ENCODE data around the gene MAPKAPK2.

MAPKAPK2 gene

GRCh38 chr1:206715120-206715519 lies 30.4 kb downstream of the MAPKAPK2 start:
- Histone ChIP-seq H3K36me3 (ENCODE audit: control insufficient read depth in 1 of 2, insufficient read depth in 2 of 2, low read length in 2 of 2) (no peaks in the 10 kb centered on the region), H3K4me3 (ENCODE audit: low read depth in 1 of 2, low read length in 2 of 2) (peak overlapping the region in 1 of 2 donors; percentile 4), H3K4me1 (ENCODE audit: control insufficient read depth in 1 of 2, insufficient read depth in 2 of 2, low read length in 2 of 2) (peaks cover 20 to 54% of the 10 kb centered on the region in 2 donors), H3K9me3 (ENCODE audit: control insufficient read depth in 1 of 2, low read length in 2 of 2) (no peaks in the 10 kb centered on the region), H3K27ac (ENCODE audit: low read length) (peak overlapping the region; percentile 65), H3K27me3 (ENCODE audit: low read depth, low read length) (no peaks in the 10 kb centered on the region)

GRCh38 chr1:206715552-206716158 lies 30.9 kb downstream of the MAPKAPK2 start:
- Histone ChIP-seq H3K9me3 (ENCODE audit: control insufficient read depth in 1 of 2, low read length in 2 of 2) (no peaks in the 10 kb centered on the region), H3K27ac (ENCODE audit: low read length) (peak overlapping the region; percentile 65), H3K4me3 (ENCODE audit: low read depth in 1 of 2, low read length in 2 of 2) (no peak overlapping the region), H3K4me1 (ENCODE audit: control insufficient read depth in 1 of 2, insufficient read depth in 2 of 2, low read length in 2 of 2) (peaks cover 20 to 50% of the 10 kb centered on the region in 2 donors), H3K36me3 (ENCODE audit: control insufficient read depth in 1 of 2, insufficient read depth in 2 of 2, low read length in 2 of 2) (no peaks in the 10 kb centered on the region), H3K27me3 (ENCODE audit: low read depth, low read length) (no peaks in the 10 kb centered on the region)

GRCh38 chr1:206716159-206716869 lies 31.6 kb downstream of the MAPKAPK2 start:
- Histone ChIP-seq H3K36me3 (ENCODE audit: control insufficient read depth in 1 of 2, insufficient read depth in 2 of 2, low read length in 2 of 2) (no peaks in the 10 kb centered on the region), H3K4me1 (ENCODE audit: control insufficient read depth in 1 of 2, insufficient read depth in 2 of 2, low read length in 2 of 2) (peaks cover 20 to 50% of the 10 kb centered on the region in 2 donors), H3K4me3 (ENCODE audit: low read depth in 1 of 2, low read length in 2 of 2) (no peak overlapping the region), H3K9me3 (ENCODE audit: control insufficient read depth in 1 of 2, low read length in 2 of 2) (no peaks in the 10 kb centered on the region), H3K27me3 (ENCODE audit: low read depth, low read length) (no peaks in the 10 kb centered on the region), H3K27ac (ENCODE audit: low read length) (no peak overlapping the region)

GRCh38 chr1:206716870-206717673 lies 32.4 kb downstream of the MAPKAPK2 start:
- Histone ChIP-seq H3K36me3 (ENCODE audit: control insufficient read depth in 1 of 2, insufficient read depth in 2 of 2, low read length in 2 of 2) (no peaks in the 10 kb centered on the region), H3K4me3 (ENCODE audit: low read depth in 1 of 2, low read length in 2 of 2) (no peak overlapping the region), H3K4me1 (ENCODE audit: control insufficient read depth in 1 of 2, insufficient read depth in 2 of 2, low read length in 2 of 2) (peaks cover 23 to 50% of the 10 kb centered on the region in 2 donors), H3K27me3 (ENCODE audit: low read depth, low read length) (no peaks in the 10 kb centered on the region), H3K9me3 (ENCODE audit: control insufficient read depth in 1 of 2, low read length in 2 of 2) (no peaks in the 10 kb centered on the region), H3K27ac (ENCODE audit: low read length) (no peak overlapping the region)

GRCh38 chr1:206717674-206717989 lies 32.9 kb downstream of the MAPKAPK2 start:
- Histone ChIP-seq H3K36me3 (ENCODE audit: control insufficient read depth in 1 of 2, insufficient read depth in 2 of 2, low read length in 2 of 2) (no peaks in the 10 kb centered on the region), H3K27me3 (ENCODE audit: low read depth, low read length) (no peaks in the 10 kb centered on the region), H3K27ac (ENCODE audit: low read length) (no peak overlapping the region), H3K4me1 (ENCODE audit: control insufficient read depth in 1 of 2, insufficient read depth in 2 of 2, low read length in 2 of 2) (peaks cover 23 to 53% of the 10 kb centered on the region in 2 donors), H3K4me3 (ENCODE audit: low read depth in 1 of 2, low read length in 2 of 2) (no peak overlapping the region), H3K9me3 (ENCODE audit: control insufficient read depth in 1 of 2, low read length in 2 of 2) (no peaks in the 10 kb centered on the region)

- no peaks in the 10 kb centered on the region for H3K27me3 ChIP-seq (ENCODE audit: low read depth, low read length)
- H3K36me3 ChIP-seq (ENCODE audit: control insufficient read depth in 1 of 2, insufficient read depth in 2 of 2, low read length in 2 of 2) = no peaks in the 10 kb centered on the region
- no peak overlapping the region for H3K27ac ChIP-seq (ENCODE audit: low read length)
- H3K4me1 ChIP-seq (ENCODE audit: control insufficient read depth in 1 of 2, insufficient read depth in 2 of 2, low read length in 2 of 2) = peaks cover 25 to 55% of the 10 kb centered on the region in 2 donors
- no peaks in the 10 kb centered on the region for H3K9me3 ChIP-seq (ENCODE audit: control insufficient read depth in 1 of 2, low read length in 2 of 2)
- no peak overlapping the region for H3K4me3 ChIP-seq (ENCODE audit: low read depth in 1 of 2, low read length in 2 of 2)
These were observed 34.6 kb downstream of the MAPKAPK2 start for GRCh38 chr1:206719169-206719839.

GRCh38 chr1:206721454-206721853 lies 36.7 kb downstream of the MAPKAPK2 start:
- H3K36me3 ChIP-seq (ENCODE audit: control insufficient read depth in 1 of 2, insufficient read depth in 2 of 2, low read length in 2 of 2) = no peaks in the 10 kb centered on the region
- H3K4me3 ChIP-seq (ENCODE audit: low read depth in 1 of 2, low read length in 2 of 2) = no peak overlapping the region
- no peaks in the 10 kb centered on the region for H3K9me3 ChIP-seq (ENCODE audit: control insufficient read depth in 1 of 2, low read length in 2 of 2)
- H3K4me1 ChIP-seq (ENCODE audit: control insufficient read depth in 1 of 2, insufficient read depth in 2 of 2, low read length in 2 of 2) = peaks cover 16 to 58% of the 10 kb centered on the region in 2 donors
- H3K27me3 ChIP-seq (ENCODE audit: low read depth, low read length) = no peaks in the 10 kb centered on the region
- H3K27ac ChIP-seq (ENCODE audit: low read length) = no peak overlapping the region

- Histone ChIP-seq H3K27me3 (ENCODE audit: low read depth, low read length) (no peaks in the 10 kb centered on the region), H3K4me1 (ENCODE audit: control insufficient read depth in 1 of 2, insufficient read depth in 2 of 2, low read length in 2 of 2) (peaks cover 16 to 58% of the 10 kb centered on the region in 2 donors), H3K27ac (ENCODE audit: low read length) (no peak overlapping the region), H3K4me3 (ENCODE audit: low read depth in 1 of 2, low read length in 2 of 2) (no peak overlapping the region), H3K36me3 (ENCODE audit: control insufficient read depth in 1 of 2, insufficient read depth in 2 of 2, low read length in 2 of 2) (no peaks in the 10 kb centered on the region), H3K9me3 (ENCODE audit: control insufficient read depth in 1 of 2, low read length in 2 of 2) (no peaks in the 10 kb centered on the region)
These were observed 38.2 kb downstream of the MAPKAPK2 start for GRCh38 chr1:206722751-206723461.

GRCh38 chr1:206723462-206723804 lies 38.7 kb downstream of the MAPKAPK2 start:
- H3K27ac ChIP-seq (ENCODE audit: low read length) = no peak overlapping the region
- no peak overlapping the region for H3K4me3 ChIP-seq (ENCODE audit: low read depth in 1 of 2, low read length in 2 of 2)

GRCh38 chr1:206723805-206724472 lies 39.2 kb downstream of the MAPKAPK2 start:
- Histone ChIP-seq H3K4me1 (ENCODE audit: control insufficient read depth in 1 of 2, insufficient read depth in 2 of 2, low read length in 2 of 2) (peaks cover 16 to 68% of the 10 kb centered on the region in 2 donors), H3K27ac (ENCODE audit: low read length) (peak overlapping the region; percentile 39), H3K4me3 (ENCODE audit: low read depth in 1 of 2, low read length in 2 of 2) (no peak overlapping the region)

More at GRCh38 chr1:206723462-206723804, 38.7 kb downstream of the MAPKAPK2 start:
- no peaks in the 10 kb centered on the region for H3K27me3 ChIP-seq (ENCODE audit: low read depth, low read length)
- no peaks in the 10 kb centered on the region for H3K9me3 ChIP-seq (ENCODE audit: control insufficient read depth in 1 of 2, low read length in 2 of 2)
- H3K4me1 ChIP-seq (ENCODE audit: control insufficient read depth in 1 of 2, insufficient read depth in 2 of 2, low read length in 2 of 2) = peaks cover 16 to 63% of the 10 kb centered on the region in 2 donors
- no peaks in the 10 kb centered on the region for H3K36me3 ChIP-seq (ENCODE audit: control insufficient read depth in 1 of 2, insufficient read depth in 2 of 2, low read length in 2 of 2)

More at GRCh38 chr1:206723805-206724472, 39.2 kb downstream of the MAPKAPK2 start:
- Histone ChIP-seq H3K36me3 (ENCODE audit: control insufficient read depth in 1 of 2, insufficient read depth in 2 of 2, low read length in 2 of 2) (peaks cover 3% of the 10 kb centered on the region in 2 donors), H3K27me3 (ENCODE audit: low read depth, low read length) (no peaks in the 10 kb centered on the region), H3K9me3 (ENCODE audit: control insufficient read depth in 1 of 2, low read length in 2 of 2) (no peaks in the 10 kb centered on the region)

Measured in muscle layer of duodenum (tissue), 2 donors.